Skeletal muscle tissue (tissue), 4 donors: ENCODE results near the gene C14orf180. TPM values are rescaled to one million over a fixed set of nuclear protein-coding genes. Genes with fewer than 3 reads are reported as not detected.

ENCODE experiments used
- H3K27ac ChIP-seq: one replicate; pipeline ENCODE4 v1.7.0; 2013; ENCODE audit warnings: mild to moderate bottlenecking, low read depth, low read length, inconsistent platforms
- H3K27me3 ChIP-seq, 3 donors: one replicate each; pipeline ENCODE4 v1.7.0; 2013; ENCODE audit warnings: low read length in 3 of 3; ENCODE audit not compliant: control insufficient read depth in 3 of 3, insufficient read depth in 3 of 3
- H3K36me3 ChIP-seq, 3 donors: one replicate each; pipeline ENCODE4 v1.7.0; 2013; ENCODE audit warnings: low read length in 3 of 3; ENCODE audit not compliant: control insufficient read depth in 3 of 3, insufficient read depth in 3 of 3
- H3K4me1 ChIP-seq, 3 donors: one replicate each; pipeline ENCODE4 v1.7.0; 2013; ENCODE audit warnings: low read length in 3 of 3, mild to moderate bottlenecking in 3 of 3; ENCODE audit not compliant: control insufficient read depth in 3 of 3, insufficient read depth in 3 of 3
- H3K4me3 ChIP-seq, 3 donors: one replicate each; pipeline ENCODE4 v1.7.0; 2013; ENCODE audit warnings: low read length in 3 of 3
- H3K9ac ChIP-seq, 3 donors: one replicate each; pipeline ENCODE4 v1.7.0; 2013; ENCODE audit warnings: low read length in 3 of 3, mild to moderate bottlenecking in 3 of 3, moderate library complexity in 2 of 3, low read depth in 1 of 3
- H3K9me3 ChIP-seq, 3 donors: one replicate each; pipeline ENCODE4 v1.7.0; 2013; ENCODE audit warnings: low read length in 3 of 3; ENCODE audit not compliant: control insufficient read depth in 3 of 3
- total RNA-seq: library from RNA; depleted of rRNA; stranded (reverse); fragments of >200 nt; gene quantifications from one replicate; pipeline ENCODE4 v1.2.3, GENCODE V29; 2014
- donor health status: Osteomylitis.

The C14orf180 gene
- total RNA-seq, 1 donor from 2014 or later = 3.7 TPM

GRCh38 chr14:104561632-104562495 lies 17.7 kb upstream of the C14orf180 start:
- Histone ChIP-seq H3K9me3 (no peaks in the 10 kb centered on the region), H3K27me3 (peaks cover 21 to 63% (median 53%) of the 10 kb centered on the region in 3 donors)

GRCh38 chr14:104562606-104563005 lies 17.0 kb upstream of the C14orf180 start:
- H3K4me1 ChIP-seq = peaks cover 0 to 11% (median 6%) of the 10 kb centered on the region in 3 donors
- peaks cover 22 to 64% (median 54%) of the 10 kb centered on the region in 3 donors for H3K27me3 ChIP-seq
- no peak overlapping the region for H3K27ac ChIP-seq
- no peaks in the 10 kb centered on the region for H3K9me3 ChIP-seq
- no peaks in the 10 kb centered on the region for H3K36me3 ChIP-seq
- H3K4me3 ChIP-seq = no peak overlapping the region
- no peak overlapping the region for H3K9ac ChIP-seq

More at GRCh38 chr14:104561632-104562495, 17.7 kb upstream of the C14orf180 start:
- H3K27ac ChIP-seq = no peak overlapping the region
- peaks cover 0 to 11% (median 6%) of the 10 kb centered on the region in 3 donors for H3K4me1 ChIP-seq
- no peak overlapping the region for H3K9ac ChIP-seq
- H3K4me3 ChIP-seq = no peak overlapping the region
- H3K36me3 ChIP-seq = no peaks in the 10 kb centered on the region

- peaks cover 0 to 11% (median 6%) of the 10 kb centered on the region in 3 donors for H3K4me1 ChIP-seq
- H3K9me3 ChIP-seq = no peaks in the 10 kb centered on the region
- H3K9ac ChIP-seq = no peak overlapping the region
- H3K4me3 ChIP-seq = no peak overlapping the region
- H3K27me3 ChIP-seq = peaks cover 22 to 64% (median 50%) of the 10 kb centered on the region in 3 donors
- no peak overlapping the region for H3K27ac ChIP-seq
- no peaks in the 10 kb centered on the region for H3K36me3 ChIP-seq
These were observed 16.3 kb upstream of the C14orf180 start for GRCh38 chr14:104563191-104563741.

- H3K27me3 ChIP-seq = peaks cover 26 to 71% (median 57%) of the 10 kb centered on the region in 3 donors
These were observed 15.6 kb upstream of the C14orf180 start for GRCh38 chr14:104563742-104564615.

GRCh38 chr14:104564744-104565679 lies 14.6 kb upstream of the C14orf180 start:
- Histone ChIP-seq H3K9me3 (no peaks in the 10 kb centered on the region), H3K27ac (no peak overlapping the region), H3K4me1 (peaks cover 0 to 11% (median 6%) of the 10 kb centered on the region in 3 donors), H3K9ac (no peak overlapping the region), H3K36me3 (no peaks in the 10 kb centered on the region), H3K4me3 (no peak overlapping the region), H3K27me3 (peaks cover 30 to 76% (median 65%) of the 10 kb centered on the region in 3 donors)

More at GRCh38 chr14:104563742-104564615, 15.6 kb upstream of the C14orf180 start:
- Histone ChIP-seq H3K4me1 (peaks cover 0 to 11% (median 6%) of the 10 kb centered on the region in 3 donors), H3K4me3 (no peak overlapping the region), H3K27ac (no peak overlapping the region), H3K9ac (no peak overlapping the region), H3K36me3 (no peaks in the 10 kb centered on the region), H3K9me3 (no peaks in the 10 kb centered on the region)

GRCh38 chr14:104567141-104567956 lies 12.2 kb upstream of the C14orf180 start:
- Histone ChIP-seq H3K36me3 (no peaks in the 10 kb centered on the region), H3K9me3 (no peaks in the 10 kb centered on the region), H3K27ac (no peak overlapping the region), H3K4me1 (peaks cover 0 to 11% (median 6%) of the 10 kb centered on the region in 3 donors), H3K4me3 (no peak overlapping the region), H3K9ac (no peak overlapping the region), H3K27me3 (peaks cover 41 to 75% (median 68%) of the 10 kb centered on the region in 3 donors)

GRCh38 chr14:104567957-104568225 lies 11.7 kb upstream of the C14orf180 start:
- H3K4me3 ChIP-seq = no peak overlapping the region
- H3K4me1 ChIP-seq = peaks cover 0 to 11% (median 6%) of the 10 kb centered on the region in 3 donors
- no peak overlapping the region for H3K9ac ChIP-seq
- no peak overlapping the region for H3K27ac ChIP-seq
- H3K27me3 ChIP-seq = peaks cover 41 to 77% (median 68%) of the 10 kb centered on the region in 3 donors
- no peaks in the 10 kb centered on the region for H3K36me3 ChIP-seq
- H3K9me3 ChIP-seq = no peaks in the 10 kb centered on the region

GRCh38 chr14:104568620-104569019 lies 10.9 kb upstream of the C14orf180 start:
- H3K9ac ChIP-seq = no peak overlapping the region
- H3K27ac ChIP-seq = no peak overlapping the region
- no peaks in the 10 kb centered on the region for H3K36me3 ChIP-seq
- H3K4me3 ChIP-seq = no peak overlapping the region
- no peaks in the 10 kb centered on the region for H3K9me3 ChIP-seq
- H3K4me1 ChIP-seq = peaks cover 0 to 9% (median 3%) of the 10 kb centered on the region in 3 donors
- H3K27me3 ChIP-seq = peaks cover 41 to 76% (median 62%) of the 10 kb centered on the region in 3 donors
